Stomach (tissue), 9 donors: Measurements from ENCODE around the gene BECN2. TPM values are rescaled to one million over a fixed set of nuclear protein-coding genes. Genes with fewer than 3 reads are reported as not detected.

ENCODE experiments used
- DNase-seq, 2 donors: peaks; one replicate each; pipeline versions ENCODE4 v3.0.0 to v3.0.0-alpha.2; 2013 to 2019
- H3K27ac ChIP-seq, 5 donors: fragments of 200-600 bp in 4 of 5; sonication (generic) in 4 of 5; one replicate each; pipeline ENCODE4 v1.5.1; 2013 to 2019; ENCODE audit warnings: mild to moderate bottlenecking in 1 of 5, moderate library complexity in 1 of 5
- H3K27me3 ChIP-seq, 3 donors: fragments of 200-600 bp; sonication (generic); one replicate each; pipeline ENCODE4 v1.5.1; 2017 to 2019; ENCODE audit warnings: mixed run types in 1 of 3
- H3K36me3 ChIP-seq, 4 donors: fragments of 200-600 bp; sonication (generic); 1 replicate in 3 of 4; 2 replicates in 1 of 4; pipeline ENCODE4 v1.5.1; 2016 to 2019
- H3K4me1 ChIP-seq, 4 donors: fragments of 200-600 bp; sonication (generic); one replicate each; pipeline ENCODE4 v1.5.1; 2016 to 2019
- H3K4me3 ChIP-seq, 4 donors: fragments of 200-600 bp; sonication (generic) in 3 of 4; one replicate each; pipeline ENCODE4 v1.5.1; 2016 to 2019; ENCODE audit warnings: mild to moderate bottlenecking in 1 of 4
- H3K9me3 ChIP-seq, 4 donors: fragments of 200-600 bp; sonication (generic); one replicate each; pipeline ENCODE4 v1.5.1; 2016 to 2019
- CTCF ChIP-seq, 7 experiments: fragments of 450-650 bp in 4 of 7; fragments of 200-600 bp in 3 of 7; sonication (generic) in 3 of 7; IDR thresholded peaks; one replicate each; pipeline ENCODE4 v1.5.1; 2016 to 2019; ENCODE audit warnings: antibody characterized with exemption in 7 of 7, control low read depth in 2 of 7, mild to moderate bottlenecking in 1 of 7
- EP300 ChIP-seq: sonication (generic); formaldehyde crosslinking; IDR thresholded peaks from one replicate; pipeline ENCODE4 v1.6.1; 2017; ENCODE audit warnings: antibody characterized with exemption
- POLR2A ChIP-seq, 4 donors: fragments of 450-650 bp; IDR thresholded peaks; one replicate each; pipeline ENCODE4 v1.6.1; 2016; ENCODE audit warnings: antibody characterized with exemption in 4 of 4, control low read depth in 2 of 4, mild to moderate bottlenecking in 1 of 4, moderate library complexity in 1 of 4
- POLR2AphosphoS5 ChIP-seq, 3 donors: sonication (generic); formaldehyde crosslinking; IDR thresholded peaks; one replicate each; pipeline ENCODE4 v1.6.1; 2016; ENCODE audit warnings: antibody characterized with exemption in 3 of 3
- WGBS, 5 donors: extraction: QIAGEN DNeasy Blood & Tissue Kit in 3 of 5; methylation state at CpG; one replicate each; pipeline versions ENCODE4 v1.1.5 to v1.1.7; 2013 to 2018; 5-methylcytosine and 5-hydroxymethylcytosine counted together
- intact Hi-C: fragments of 100-400 bp; cut with DNase I; formaldehyde crosslinking; loops from one replicate; pipeline ENCODE4 v1.15.1; 2023; ENCODE audit warnings: low total_unique reads
- polyA plus RNA-seq, 3 donors: library from polyadenylated mRNA; stranded (reverse); fragments of 200-250 nt; gene quantifications; one replicate each; pipeline ENCODE4 v1.2.3, GENCODE V29; 2013
- total RNA-seq, 5 donors: library from RNA; depleted of rRNA; stranded (reverse); fragments of >200 nt; gene quantifications; one replicate each; pipeline versions ENCODE4 v1.1.0 to v1.2.3, GENCODE V29; 2014 to 2016
- donor health status: healthy with polysubstance abuse.
- donor health status: Bipolar disorder and iron deficiency.
- donor health status: healthy.

BECN2 gene
- total and polyA plus RNA-seq, 8 donors: not detected

DNA sequence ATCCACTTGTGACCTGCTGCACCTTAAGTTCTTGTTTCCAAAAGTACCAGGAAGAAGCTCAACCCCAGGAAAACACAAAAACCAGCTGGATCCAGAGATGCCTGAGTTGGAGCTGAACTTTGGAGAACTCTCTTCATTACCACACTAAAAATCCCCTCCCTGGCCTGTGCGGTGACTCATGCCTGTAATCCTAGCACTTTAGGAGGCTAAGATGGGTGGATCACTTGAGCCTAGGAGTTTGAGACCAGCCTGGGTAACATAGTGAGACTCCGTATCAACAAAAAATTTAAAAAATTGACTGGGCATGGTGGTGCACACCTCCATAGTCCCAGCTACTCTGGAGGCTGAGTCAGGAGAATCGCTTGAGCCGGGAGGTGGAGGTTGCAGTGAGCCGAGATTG, 35.2 kb downstream of the BECN2 start:
- no peaks in the 10 kb centered on the region for H3K9me3 ChIP-seq
- H3K27ac ChIP-seq: no peak overlapping the region
- DNase-seq: no peak
- no peaks in the 10 kb centered on the region for H3K4me1 ChIP-seq
- H3K27me3 ChIP-seq: no peaks in the 10 kb centered on the region
- intact Hi-C loops: no loop called here
- WGBS, 5 donors: 88 to 92% (median 90%) methylated on average over 5 of the region's 5 CpGs
- H3K36me3 ChIP-seq: no peaks in the 10 kb centered on the region
- H3K4me3 ChIP-seq: no peak overlapping the region
- TF ChIP-seq CTCF (IDR thresholded peaks at IDR 0.05): no peak
- no peak for TF ChIP-seq EP300
- no peak for TF ChIP-seq POLR2AphosphoS5 (IDR thresholded peaks at IDR 0.05)
- TF ChIP-seq POLR2A (IDR thresholded peaks at IDR 0.05): no peak

- DNase-seq: no peak
- intact Hi-C loops: no loop called here
- no peaks in the 10 kb centered on the region for H3K9me3 ChIP-seq
- H3K4me3 ChIP-seq: no peak overlapping the region
- H3K27me3 ChIP-seq: no peaks in the 10 kb centered on the region
- TF ChIP-seq POLR2AphosphoS5 (IDR thresholded peaks at IDR 0.05) (no peak), CTCF (IDR thresholded peaks at IDR 0.05) (no peak), EP300 (no peak)
- no peaks in the 10 kb centered on the region for H3K36me3 ChIP-seq
- WGBS, 5 donors: 78 to 94% (median 85%) methylated on average over 7 to 9 of the region's 9 CpGs
- H3K27ac ChIP-seq: no peak overlapping the region
- H3K4me1 ChIP-seq: peaks cover 0 to 11% (median 8%) of the 10 kb centered on the region in 4 donors
Observed at GRCh38 chr1:241994171-241994570, 36.6 kb downstream of the BECN2 start.

- peaks cover 0 to 12% (median 9%) of the 10 kb centered on the region in 4 donors for H3K4me1 ChIP-seq
- intact Hi-C loops: no loop called here
- DNase-seq: no peak
- no peaks in the 10 kb centered on the region for H3K36me3 ChIP-seq
- H3K9me3 ChIP-seq: no peaks in the 10 kb centered on the region
- WGBS, 5 donors: 76 to 87% (median 80%) methylated on average over 12 of the region's 12 CpGs
- TF ChIP-seq POLR2A (IDR thresholded peaks at IDR 0.05) (no peak), CTCF (IDR thresholded peaks at IDR 0.05) (no peak), POLR2AphosphoS5 (IDR thresholded peaks at IDR 0.05) (no peak), EP300 (no peak)
- no peak overlapping the region for H3K4me3 ChIP-seq
- peak overlapping the region in 1 of 5 donors; percentile 24 for H3K27ac ChIP-seq
- H3K27me3 ChIP-seq: no peaks in the 10 kb centered on the region
Observed at GRCh38 chr1:241997401-241997998, 39.9 kb downstream of the BECN2 start.

DNA sequence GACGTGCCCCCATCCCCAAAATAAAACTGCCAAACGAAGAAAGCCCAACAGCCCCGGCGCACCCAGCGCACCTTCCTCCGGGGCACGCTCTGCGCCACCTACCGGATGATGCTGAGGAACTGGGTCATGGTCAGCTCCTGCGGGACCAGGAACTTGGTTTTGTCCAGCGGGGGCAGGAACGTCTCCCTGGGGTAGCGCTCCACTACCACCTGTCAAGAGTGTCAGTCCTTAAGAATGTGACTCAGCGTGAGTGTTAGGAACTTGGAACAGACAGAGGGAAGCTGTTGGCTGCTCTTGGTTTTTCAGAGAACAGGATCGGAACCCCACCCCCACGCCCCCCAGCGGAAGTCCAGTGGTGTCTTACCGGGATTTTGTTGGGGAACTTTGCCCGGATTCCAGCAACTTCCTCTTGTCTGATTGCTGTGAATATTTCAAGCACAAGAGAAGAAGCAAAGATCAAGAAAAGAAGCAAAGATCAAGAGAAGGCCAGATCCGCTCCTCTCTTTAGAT, 40.9 kb downstream of the BECN2 start:
- intact Hi-C loops: no loop called here
- TF ChIP-seq EP300 (no peak), CTCF (IDR thresholded peaks at IDR 0.05) (peak in 5 of 7 experiments; percentile 19 to 48 (median 34)), POLR2A (IDR thresholded peaks at IDR 0.05) (no peak), POLR2AphosphoS5 (IDR thresholded peaks at IDR 0.05) (no peak)
- peak; percentile 41 to 85 for DNase-seq
- peak overlapping the region in 2 of 5 donors; percentile 35 to 62 for H3K27ac ChIP-seq
- H3K36me3 ChIP-seq: no peaks in the 10 kb centered on the region
- H3K9me3 ChIP-seq: no peaks in the 10 kb centered on the region
- 7 to 12% (median 10%) methylated on average over 20 of the region's 20 CpGs for whole genome bisulfite sequencing, 5 donors
- peak overlapping the region in 3 of 4 donors; percentile 19 to 29 (median 27) for H3K4me3 ChIP-seq
- no peaks in the 10 kb centered on the region for H3K27me3 ChIP-seq
- peaks cover 0 to 12% (median 9%) of the 10 kb centered on the region in 4 donors for H3K4me1 ChIP-seq
